Cerebellar cortex (tissue), 1 donor: Measurements from ENCODE around the gene UBXN4.
A peak's percentile ranks its signal among the peaks of the same experiment; 100 is the strongest.
"Not testable (repeated sequence)": the region's sequence is repeated elsewhere in the genome, so short reads cannot be mapped to it uniquely, and the experiment has no call there.

Experiments used
- DNase-seq: peaks from one replicate; pipeline ENCODE4 v3.0.0-alpha.2; 2015; ENCODE audit warnings: low spot score

The UBXN4 gene

DNA sequence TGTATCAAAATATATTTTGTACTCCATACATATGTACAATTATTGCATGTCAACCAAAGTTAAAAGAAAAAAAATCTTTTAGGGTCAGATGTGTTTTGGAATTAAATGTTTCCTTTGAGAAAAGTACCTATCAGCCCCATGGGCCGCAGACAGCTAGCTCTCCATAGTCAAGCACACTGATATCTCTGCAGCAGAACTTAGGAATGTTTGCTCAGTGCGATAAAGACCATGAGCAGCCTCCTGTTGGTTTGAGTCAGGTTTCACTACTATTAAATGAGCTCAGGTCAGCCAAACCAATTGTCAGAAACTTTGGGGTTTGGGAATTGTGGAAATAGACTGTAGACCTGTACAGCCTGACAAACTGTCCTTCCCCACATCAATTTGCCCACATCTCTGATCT lies 61.6 kb downstream of the UBXN4 start:
- no peak for DNase-seq

DNA sequence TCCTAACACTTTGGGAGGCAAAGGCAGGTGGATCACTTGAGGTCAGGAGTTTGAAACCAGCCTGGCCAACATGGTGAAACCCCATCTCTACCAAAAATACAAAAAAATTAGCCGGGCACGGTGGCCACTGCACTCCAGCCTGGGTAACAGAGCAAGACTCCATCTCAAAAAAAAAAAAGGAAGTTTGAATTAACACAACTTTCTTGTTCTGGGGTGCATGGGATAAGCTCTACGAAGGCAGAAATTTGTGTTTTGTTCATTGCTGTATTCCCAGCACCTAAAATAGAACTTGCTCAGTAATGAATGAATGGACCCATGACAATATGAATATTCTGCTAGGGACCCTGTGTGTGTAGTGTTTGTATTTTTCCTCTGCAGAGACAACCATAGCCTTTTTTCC lies 66.2 kb downstream of the UBXN4 start:
- not testable (repeated sequence) for DNase-seq

DNA sequence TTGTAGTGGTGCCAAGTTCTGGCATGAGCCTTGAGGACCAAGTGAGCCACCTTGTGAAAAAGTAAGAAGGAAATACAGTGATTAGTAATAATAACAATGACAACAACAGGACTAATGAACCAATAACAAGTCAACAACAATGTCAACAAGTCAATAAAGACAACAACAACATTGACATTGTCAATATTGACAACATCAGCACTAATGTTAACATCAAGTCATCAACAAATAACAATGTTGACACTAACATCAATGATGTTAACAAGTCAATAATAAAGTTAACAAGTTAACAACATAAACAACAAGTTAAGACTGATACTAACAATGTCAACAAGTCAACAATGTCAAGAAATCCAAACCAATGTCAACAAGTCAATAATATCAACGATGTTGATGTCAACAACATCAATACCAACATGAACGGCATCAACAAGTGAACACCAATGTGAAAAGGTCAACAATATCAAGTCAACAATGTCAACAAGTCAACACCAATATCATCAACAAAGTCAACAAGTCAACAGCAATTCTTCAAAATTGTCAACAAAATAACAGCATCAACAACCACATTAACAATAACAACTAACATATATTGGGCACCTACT lies 71.4 kb downstream of the UBXN4 start:
- DNase-seq = no peak

DNA sequence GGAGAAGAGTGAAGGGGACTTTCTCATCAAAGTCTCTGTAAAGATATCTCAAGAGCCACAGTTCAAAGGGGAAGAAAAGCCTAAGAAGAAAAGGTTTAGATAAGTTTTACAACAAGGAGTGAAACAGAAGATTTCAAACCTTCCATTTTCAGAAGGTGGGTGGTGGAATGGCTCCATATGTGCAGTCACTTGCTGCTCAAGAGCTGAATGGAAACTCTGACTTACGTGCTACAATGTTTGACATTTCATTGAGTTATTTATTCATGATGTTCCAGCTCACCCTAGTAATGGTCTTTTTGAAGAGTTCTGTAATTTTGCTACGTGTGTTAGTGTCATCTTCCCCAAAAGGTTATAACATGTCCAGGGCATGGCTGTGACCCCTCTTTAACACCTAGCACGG lies 73.6 kb downstream of the UBXN4 start:
- DNase-seq = no peak

DNA sequence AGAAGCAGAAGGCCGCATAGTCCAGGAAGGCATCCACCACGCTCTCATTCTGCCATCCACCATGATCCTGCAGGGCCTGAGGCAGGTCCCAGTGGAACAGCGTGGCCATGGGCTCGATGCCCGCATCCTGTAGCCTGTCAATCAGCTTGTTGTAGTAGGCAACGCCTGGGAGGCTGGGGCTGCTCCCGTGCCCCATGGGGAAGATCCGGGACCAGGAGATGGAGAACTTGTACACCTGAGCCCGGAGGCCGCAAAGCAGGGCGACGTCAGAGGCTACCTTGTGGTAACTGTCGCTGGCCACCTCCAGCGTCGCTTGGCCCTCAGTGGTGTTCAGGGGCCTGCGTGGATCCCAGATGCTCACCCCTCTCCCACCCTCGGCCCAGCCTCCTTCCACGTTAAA lies 75.8 kb downstream of the UBXN4 start:
- no peak for DNase-seq

DNA sequence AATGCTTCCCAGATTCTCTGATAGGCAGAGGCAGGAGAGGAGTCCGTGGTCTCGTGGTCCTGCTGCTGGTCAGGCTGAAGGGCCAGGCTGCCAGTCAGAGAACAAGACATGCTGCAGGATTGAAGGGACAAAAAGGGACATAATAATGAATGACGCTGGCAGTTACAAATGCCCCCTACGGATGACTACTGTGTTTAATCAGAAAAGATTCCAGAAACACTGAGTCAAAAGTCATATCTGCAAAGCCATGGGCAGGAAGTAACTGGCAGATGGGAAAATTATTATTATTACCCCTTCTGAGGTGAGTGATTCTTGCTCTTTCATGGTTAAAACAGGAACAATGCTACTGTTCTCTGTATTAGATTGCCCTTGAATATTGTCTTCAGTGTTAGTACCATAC lies 76.3 kb downstream of the UBXN4 start:
- DNase-seq = no peak

DNA sequence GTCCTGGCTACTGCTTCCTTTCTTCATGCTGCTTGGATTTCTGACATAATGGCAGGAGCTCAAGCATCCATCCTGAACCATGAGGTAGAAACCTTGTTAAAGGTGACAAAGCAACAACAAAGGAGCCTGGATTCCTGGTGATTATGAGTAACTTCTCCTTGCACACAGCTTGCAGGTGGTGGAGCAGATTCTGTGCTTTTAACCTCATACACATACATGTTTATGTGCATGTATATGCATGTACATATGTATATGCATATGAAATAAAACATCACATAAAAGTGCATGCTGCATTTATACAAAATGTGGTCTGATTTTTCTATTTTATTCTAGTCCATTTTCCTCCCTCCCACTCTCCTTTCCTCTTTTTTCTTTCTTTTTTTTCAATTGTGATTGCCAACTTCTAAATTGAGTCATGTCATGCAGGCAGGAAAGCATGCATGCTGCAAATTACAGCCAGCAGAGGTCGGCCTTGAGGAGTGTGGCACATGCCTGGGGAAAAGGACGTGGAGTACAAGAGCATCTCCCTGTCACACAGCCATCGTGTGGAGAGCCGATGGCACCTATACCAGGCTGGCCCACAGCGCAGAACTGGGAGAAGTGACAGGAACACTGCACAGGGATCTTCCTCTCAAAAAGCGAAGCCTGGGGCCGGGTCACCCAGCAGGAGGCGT lies 77.4 kb downstream of the UBXN4 start:
- DNase-seq = peak; percentile 14

DNA sequence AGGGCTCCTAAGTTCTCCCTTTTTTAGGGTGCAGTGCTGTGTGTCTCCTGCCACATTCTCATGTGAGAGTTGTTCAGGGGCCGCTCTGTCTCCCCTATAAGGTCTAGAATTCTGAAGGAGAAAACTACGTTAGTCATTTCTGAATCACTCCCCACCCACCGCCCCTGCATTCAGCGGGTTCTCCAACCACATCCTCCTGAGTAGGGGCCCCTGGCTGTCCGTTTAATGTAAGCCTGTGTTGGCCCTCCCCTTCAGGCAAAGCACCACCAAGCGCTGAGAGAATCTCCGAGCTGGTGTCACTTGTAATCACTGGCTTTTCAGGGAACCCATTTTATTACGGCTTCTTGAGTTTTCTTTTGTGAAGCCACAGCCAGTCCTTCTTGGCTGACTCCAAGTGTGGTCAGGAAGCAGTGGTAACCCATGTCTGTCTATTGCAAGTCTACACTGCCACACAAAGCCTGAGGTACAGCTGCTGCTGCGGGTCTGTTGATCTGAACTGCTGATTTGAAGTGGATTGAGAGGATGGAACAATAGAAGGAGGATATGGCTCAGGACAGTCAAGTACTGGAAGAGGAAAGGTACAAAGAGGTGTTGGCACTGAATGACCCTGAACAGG lies 78.5 kb downstream of the UBXN4 start:
- DNase-seq = no peak

DNA sequence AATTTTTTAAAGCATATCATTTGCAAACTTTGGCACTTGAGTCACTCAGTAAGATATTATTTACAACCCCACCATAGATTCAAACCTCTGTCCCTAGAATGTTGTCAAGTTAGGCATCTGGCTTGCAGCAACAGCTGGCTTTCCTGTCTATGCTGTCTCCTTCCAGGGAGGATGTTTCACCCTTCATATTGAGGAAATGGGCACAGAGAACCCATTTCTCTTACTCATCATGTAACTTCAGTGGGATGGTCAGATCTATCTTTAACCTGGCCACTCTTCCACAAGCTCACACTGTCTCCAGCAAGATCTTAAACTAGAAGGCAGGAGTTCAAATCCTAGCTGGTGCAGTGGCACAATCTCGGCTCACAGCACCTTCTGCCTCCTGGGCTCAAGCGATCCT lies 79.5 kb downstream of the UBXN4 start:
- DNase-seq = no peak

DNA sequence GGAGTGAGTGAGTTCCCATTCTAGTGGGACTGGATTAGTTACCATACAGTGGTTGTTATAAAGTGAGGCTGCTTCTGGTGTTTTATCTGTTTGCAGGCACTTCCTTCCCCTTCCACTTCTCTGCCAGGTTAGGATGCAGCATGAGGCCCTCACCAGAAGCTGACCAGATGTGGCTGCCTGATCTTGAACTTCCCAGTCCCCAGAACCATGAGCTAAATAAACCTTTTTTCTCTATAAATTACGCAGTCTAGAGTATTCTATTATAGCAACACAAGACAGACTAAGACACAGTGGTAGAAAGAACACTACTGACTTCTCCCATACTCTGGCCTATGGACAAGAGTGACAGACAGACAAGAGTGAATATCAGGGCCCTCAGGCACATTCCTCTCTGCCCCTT lies 81.2 kb downstream of the UBXN4 start:
- no peak for DNase-seq

DNA sequence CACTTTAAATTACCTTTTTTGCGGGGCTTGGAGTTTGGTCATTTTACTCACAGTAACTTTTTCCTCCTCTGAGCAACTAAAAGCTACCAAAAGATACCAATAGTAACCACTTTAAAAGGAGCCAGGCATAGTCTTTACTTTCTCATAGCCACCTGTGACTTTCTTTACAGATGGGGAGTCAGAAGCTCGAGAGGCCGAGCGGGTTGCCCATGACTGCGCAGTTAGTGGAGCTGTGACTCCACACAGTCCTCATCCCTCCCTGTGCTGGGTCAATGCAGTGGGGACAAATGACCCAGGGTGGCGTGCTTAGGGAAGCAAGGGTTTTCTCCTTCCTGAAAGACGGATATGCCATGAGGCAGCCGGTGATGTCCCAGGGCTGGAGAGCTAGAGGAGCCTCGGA lies 83.5 kb downstream of the UBXN4 start:
- no peak for DNase-seq

DNA sequence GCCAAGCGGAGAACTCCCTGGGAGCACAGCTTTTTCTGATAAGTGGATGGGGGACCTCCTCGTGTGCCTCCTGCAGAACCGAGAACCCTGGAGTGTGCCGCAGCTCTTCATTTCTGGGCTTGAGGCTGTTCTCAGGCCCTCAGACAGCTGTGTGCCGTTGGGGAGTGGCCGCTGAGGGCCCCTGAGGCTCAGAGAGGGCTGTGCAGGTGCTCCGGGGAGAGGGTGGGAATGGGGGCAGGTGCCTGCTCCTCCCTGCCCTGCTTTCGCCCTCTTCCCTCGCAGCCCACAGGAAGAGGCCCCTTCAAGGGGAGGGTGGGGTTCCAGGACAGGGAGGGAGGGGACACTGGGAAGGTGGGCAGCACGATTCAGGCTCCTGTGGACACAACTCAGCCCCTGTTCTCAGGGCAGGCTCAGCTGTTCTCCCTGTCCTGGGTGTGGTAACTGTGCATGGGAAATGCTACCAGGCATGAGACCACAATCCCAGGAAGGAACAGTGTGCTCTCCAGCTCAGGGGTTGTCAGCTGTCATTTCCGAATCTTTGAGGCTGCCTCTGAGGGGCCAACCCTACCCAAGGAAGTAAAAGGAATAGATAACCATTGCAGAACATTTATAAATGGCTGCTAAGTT lies 84.0 kb downstream of the UBXN4 start:
- DNase-seq = no peak

DNA sequence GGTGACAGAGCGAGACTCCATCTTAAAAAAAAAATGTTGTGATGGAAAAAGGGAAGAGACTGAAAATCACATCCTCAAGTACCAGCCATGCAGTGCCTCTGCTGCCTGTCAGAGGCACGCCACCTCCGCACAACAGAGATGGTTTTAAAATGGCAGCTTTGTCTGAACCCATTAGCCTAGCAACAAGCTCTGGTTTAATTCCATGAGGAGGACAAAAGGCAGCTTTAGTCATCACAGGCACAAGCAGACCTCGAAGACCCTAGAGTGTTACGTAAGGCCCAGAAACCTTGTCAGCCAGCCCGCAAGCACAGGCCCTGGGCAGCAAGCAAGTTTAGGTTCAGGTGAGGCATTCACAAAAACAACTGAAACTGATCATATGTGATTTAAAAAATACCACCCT lies 84.9 kb downstream of the UBXN4 start:
- no peak for DNase-seq

DNA sequence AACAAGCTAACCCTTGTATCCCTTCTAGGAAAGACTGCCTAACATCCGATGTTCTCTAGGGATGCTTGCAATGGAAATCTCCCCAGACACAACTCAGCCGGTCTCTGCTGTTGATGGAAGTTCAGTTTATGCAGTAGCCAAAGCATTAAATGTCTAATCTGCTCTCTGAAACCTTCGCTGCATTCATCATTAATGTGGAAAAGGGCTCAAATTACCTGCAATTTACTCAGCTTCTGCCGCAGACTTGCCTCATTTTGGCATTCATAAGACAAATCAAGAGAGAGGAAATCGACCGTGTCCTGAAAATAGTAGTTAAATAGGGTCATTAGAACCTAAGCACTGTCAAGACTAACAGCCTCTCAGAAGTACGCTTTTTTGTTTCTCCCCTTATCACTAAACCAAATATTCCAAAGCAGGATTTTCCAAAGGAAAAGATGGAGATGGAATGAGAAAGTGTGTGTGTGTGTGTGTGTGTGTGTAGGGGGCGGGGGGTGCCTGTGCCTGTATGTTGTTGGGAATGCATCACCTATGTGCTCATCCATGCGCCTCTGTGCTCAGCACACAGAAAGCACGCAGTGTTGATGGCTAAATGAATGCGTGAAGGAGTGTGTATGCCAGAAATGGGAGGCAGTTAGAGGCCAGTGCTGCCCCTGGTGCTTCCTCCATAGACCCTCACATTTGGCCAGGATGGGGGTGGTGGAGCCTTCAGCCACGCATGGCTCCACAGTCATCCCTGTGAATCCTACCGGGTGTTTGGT lies 87.9 kb downstream of the UBXN4 start:
- no peak for DNase-seq

DNA sequence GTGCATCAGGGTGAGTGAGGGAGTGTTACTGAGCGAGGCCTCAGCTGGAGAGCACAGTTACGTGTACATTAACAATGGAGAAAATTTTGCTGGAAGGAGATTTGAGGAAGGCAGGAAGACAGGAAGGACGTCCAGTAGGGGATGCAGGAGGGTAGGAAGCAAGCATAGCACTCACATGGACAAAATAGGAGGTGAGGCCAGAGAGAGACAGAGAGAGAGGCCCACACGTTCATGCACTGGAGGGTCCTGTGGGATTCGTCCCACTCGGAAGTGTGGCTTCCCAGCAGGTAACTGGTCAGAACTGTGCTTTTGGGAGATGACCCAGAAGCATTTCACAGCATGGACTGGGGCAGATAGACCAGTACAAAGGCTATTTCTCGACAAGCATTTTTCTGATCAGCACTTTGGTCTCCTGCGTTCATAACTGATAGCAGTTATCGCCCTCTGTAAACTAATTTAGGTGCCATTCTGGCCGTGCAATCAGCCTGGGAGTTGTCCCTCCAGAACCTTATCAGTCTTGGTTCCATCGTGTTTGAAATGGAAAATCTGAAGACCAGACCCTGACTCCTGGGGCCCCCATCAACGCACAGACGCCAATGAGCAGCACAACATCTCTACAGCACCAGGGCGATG lies 89.6 kb downstream of the UBXN4 start:
- DNase-seq = no peak

DNA sequence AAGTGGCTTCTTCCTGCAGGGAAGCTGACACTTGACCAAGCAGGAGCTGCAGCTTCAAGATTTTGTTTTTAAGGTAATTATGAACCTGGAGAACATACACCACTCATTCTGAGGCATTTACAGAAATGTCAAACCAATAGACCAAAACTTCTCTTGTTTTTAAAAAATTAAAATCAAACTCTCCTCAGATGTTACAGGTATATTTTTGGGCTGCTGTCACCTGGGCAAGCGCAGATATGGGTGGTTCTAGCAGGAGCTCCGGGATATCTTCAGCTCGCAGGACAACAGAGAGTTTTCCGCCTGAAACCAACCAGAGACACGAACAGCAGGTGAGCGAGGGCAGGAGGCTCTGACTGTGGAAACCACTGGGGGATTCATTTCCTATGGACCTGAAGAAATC lies 91.2 kb downstream of the UBXN4 start:
- DNase-seq = no peak
